ENCODE measurements around the gene AUTS2.
"Not testable (repeated sequence)": the region's sequence is repeated elsewhere in the genome, so short reads cannot be mapped to it uniquely, and the experiment has no call there.

AUTS2 gene

GRCh38 chr7:70710651-70711050 is 1112.4 kb downstream of the AUTS2 start:
- DNase-seq (ENCODE audit: low read depth in 3 of 3): no peak

- no peak for DNase-seq (ENCODE audit: low read depth in 3 of 3)
These were observed 1113.2 kb downstream of the AUTS2 start for GRCh38 chr7:70711452-70711851.

GRCh38 chr7:70712942-70713341 is 1114.7 kb downstream of the AUTS2 start:
- DNase-seq (ENCODE audit: low read depth in 3 of 3): no peak

GRCh38 chr7:70714506-70715038 is 1116.3 kb downstream of the AUTS2 start:
- DNase-seq (ENCODE audit: low read depth in 3 of 3): no peak

GRCh38 chr7:70717553-70718329 is 1119.5 kb downstream of the AUTS2 start:
- DNase-seq (ENCODE audit: low read depth in 3 of 3): no peak

- no peak for DNase-seq (ENCODE audit: low read depth in 3 of 3)
These were observed 1120.8 kb downstream of the AUTS2 start for GRCh38 chr7:70719125-70719524.

- no peak for DNase-seq (ENCODE audit: low read depth in 3 of 3)
These were observed 1122.1 kb downstream of the AUTS2 start for GRCh38 chr7:70720191-70720873.

GRCh38 chr7:70721500-70721899 is 1123.2 kb downstream of the AUTS2 start:
- DNase-seq (ENCODE audit: low read depth in 3 of 3): no peak

GRCh38 chr7:70723339-70723738 is 1125.1 kb downstream of the AUTS2 start:
- DNase-seq (ENCODE audit: low read depth in 3 of 3): no peak

- no peak for DNase-seq (ENCODE audit: low read depth in 3 of 3)
These were observed 1127.2 kb downstream of the AUTS2 start for GRCh38 chr7:70725448-70725847.

GRCh38 chr7:70726294-70726693 is 1128.0 kb downstream of the AUTS2 start:
- no peak for DNase-seq (ENCODE audit: low read depth in 3 of 3)

GRCh38 chr7:70726951-70727378 is 1128.7 kb downstream of the AUTS2 start:
- DNase-seq (ENCODE audit: low read depth in 3 of 3): no peak

- no peak for DNase-seq (ENCODE audit: low read depth in 3 of 3)
These were observed 1129.6 kb downstream of the AUTS2 start for GRCh38 chr7:70727861-70728260.

GRCh38 chr7:70728872-70729552 is 1130.7 kb downstream of the AUTS2 start:
- no peak for DNase-seq (ENCODE audit: low read depth in 3 of 3)

GRCh38 chr7:70729553-70730157 is 1131.4 kb downstream of the AUTS2 start:
- DNase-seq (ENCODE audit: low read depth in 3 of 3): not testable (repeated sequence)

- DNase-seq (ENCODE audit: low read depth in 3 of 3): no peak
These were observed 1132.3 kb downstream of the AUTS2 start for GRCh38 chr7:70730451-70731110.

- no peak for DNase-seq (ENCODE audit: low read depth in 3 of 3)
These were observed 1134.8 kb downstream of the AUTS2 start for GRCh38 chr7:70733090-70733489.

GRCh38 chr7:70734411-70734810 is 1136.1 kb downstream of the AUTS2 start:
- no peak for DNase-seq (ENCODE audit: low read depth in 3 of 3)

- no peak for DNase-seq (ENCODE audit: low read depth in 3 of 3)
These were observed 1137.0 kb downstream of the AUTS2 start for GRCh38 chr7:70735313-70735712.

- DNase-seq (ENCODE audit: low read depth in 3 of 3): no peak
These were observed 1138.6 kb downstream of the AUTS2 start for GRCh38 chr7:70736715-70737460.
